HG02981 (cell line): ENCODE data around the gene GALNT3.

ENCODE experiments used
- ATAC-seq: cut with Tn5 transposase; IDR thresholded peaks from one replicate; pipeline ENCODE4 v1.9.1; 2021; ENCODE audit warnings: mild to moderate bottlenecking, moderate library complexity; ENCODE audit not compliant: unreplicated experiment

GALNT3 gene

GRCh38 chr2:165796819-165797530 lies 2.9 kb upstream of the GALNT3 start:
- no peak for ATAC-seq

GRCh38 chr2:165796129-165796528 lies 2.1 kb upstream of the GALNT3 start:
- no peak for ATAC-seq

- peak; percentile 17 for ATAC-seq
These were observed 964 bp upstream of the GALNT3 start for GRCh38 chr2:165795011-165795410.

- ATAC-seq, result peak; percentile 98
These were observed 485 bp upstream of the GALNT3 start for GRCh38 chr2:165794536-165794928.

- ATAC-seq, result no peak
These were observed 777 bp downstream of the GALNT3 start for GRCh38 chr2:165793161-165793778.

- no peak for ATAC-seq
These were observed 2.0 kb downstream of the GALNT3 start for GRCh38 chr2:165792104-165792454.

- no peak for ATAC-seq
These were observed 2.5 kb downstream of the GALNT3 start for GRCh38 chr2:165791421-165792103.

GRCh38 chr2:165790466-165790865 lies 3.6 kb downstream of the GALNT3 start:
- no peak for ATAC-seq

- ATAC-seq, result no peak
These were observed 6.7 kb downstream of the GALNT3 start for GRCh38 chr2:165787334-165787733.

- no peak for ATAC-seq
These were observed 14.3 kb downstream of the GALNT3 start for GRCh38 chr2:165779706-165780105.

- no peak for ATAC-seq
These were observed 15.2 kb downstream of the GALNT3 start for GRCh38 chr2:165778653-165779451.

GRCh38 chr2:165778187-165778556 lies 15.9 kb downstream of the GALNT3 start:
- ATAC-seq, result no peak

GRCh38 chr2:165777522-165778186 lies 16.4 kb downstream of the GALNT3 start:
- ATAC-seq, result no peak

GRCh38 chr2:165776796-165777195 lies 17.3 kb downstream of the GALNT3 start:
- ATAC-seq, result no peak

- ATAC-seq, result no peak
These were observed 18.0 kb downstream of the GALNT3 start for GRCh38 chr2:165776013-165776412.

GRCh38 chr2:165773684-165774083 lies 20.4 kb downstream of the GALNT3 start:
- ATAC-seq, result no peak

- no peak for ATAC-seq
These were observed 21.9 kb downstream of the GALNT3 start for GRCh38 chr2:165772183-165772582.

GRCh38 chr2:165766326-165766927 lies 27.6 kb downstream of the GALNT3 start:
- no peak for ATAC-seq

- no peak for ATAC-seq
These were observed 31.3 kb downstream of the GALNT3 start for GRCh38 chr2:165762723-165763122.

- no peak for ATAC-seq
These were observed 36.0 kb downstream of the GALNT3 start for GRCh38 chr2:165757906-165758675.
